ENCODE measurements around the gene RFC2. TPM values are rescaled to one million over a fixed set of nuclear protein-coding genes. Genes with fewer than 3 reads are reported as not detected.
"Not testable (repeated sequence)": the region's sequence is repeated elsewhere in the genome, so short reads cannot be mapped to it uniquely, and the experiment has no call there.

RFC2 gene
- total RNA-seq, 1 donor from 2014 or later: 71.3 TPM

GRCh38 chr7:74212661-74213060 lies 41.5 kb downstream of the RFC2 start:
- no peak overlapping the region for H2AFZ ChIP-seq (replicated peaks)
- H3K9me3 ChIP-seq (ENCODE audit: low read depth): no peaks in the 10 kb centered on the region
- no peaks in the 10 kb centered on the region for H3K4me1 ChIP-seq
- Mint-ChIP-seq H3K4me3 (no peak overlapping the region), H3K27me3 (ENCODE audit: insufficient read depth, low read depth) (peaks cover 5% of the 10 kb centered on the region), H3K4me1 (peaks cover 2% of the 10 kb centered on the region), H3K9me3 (no peaks in the 10 kb centered on the region), H3K36me3 (no peaks in the 10 kb centered on the region), H3K27ac (no peak overlapping the region)
- H3K4me2 ChIP-seq: no peak overlapping the region
- DNase-seq (ENCODE audit: low spot score): no peak
- H3F3A ChIP-seq (ENCODE audit: low read depth): peaks cover 3% of the 10 kb centered on the region
- H3K27ac ChIP-seq: no peak overlapping the region
- H3K4me3 ChIP-seq: no peak overlapping the region
- no peaks in the 10 kb centered on the region for H3K27me3 ChIP-seq
- H4K20me1 ChIP-seq (ENCODE audit: low read depth): no peaks in the 10 kb centered on the region
- H3K79me2 ChIP-seq (ENCODE audit: low read depth): no peaks in the 10 kb centered on the region
- no peak overlapping the region for H3K9ac ChIP-seq
- H3K36me3 ChIP-seq: no peaks in the 10 kb centered on the region
- TF ChIP-seq, protein P1, sequence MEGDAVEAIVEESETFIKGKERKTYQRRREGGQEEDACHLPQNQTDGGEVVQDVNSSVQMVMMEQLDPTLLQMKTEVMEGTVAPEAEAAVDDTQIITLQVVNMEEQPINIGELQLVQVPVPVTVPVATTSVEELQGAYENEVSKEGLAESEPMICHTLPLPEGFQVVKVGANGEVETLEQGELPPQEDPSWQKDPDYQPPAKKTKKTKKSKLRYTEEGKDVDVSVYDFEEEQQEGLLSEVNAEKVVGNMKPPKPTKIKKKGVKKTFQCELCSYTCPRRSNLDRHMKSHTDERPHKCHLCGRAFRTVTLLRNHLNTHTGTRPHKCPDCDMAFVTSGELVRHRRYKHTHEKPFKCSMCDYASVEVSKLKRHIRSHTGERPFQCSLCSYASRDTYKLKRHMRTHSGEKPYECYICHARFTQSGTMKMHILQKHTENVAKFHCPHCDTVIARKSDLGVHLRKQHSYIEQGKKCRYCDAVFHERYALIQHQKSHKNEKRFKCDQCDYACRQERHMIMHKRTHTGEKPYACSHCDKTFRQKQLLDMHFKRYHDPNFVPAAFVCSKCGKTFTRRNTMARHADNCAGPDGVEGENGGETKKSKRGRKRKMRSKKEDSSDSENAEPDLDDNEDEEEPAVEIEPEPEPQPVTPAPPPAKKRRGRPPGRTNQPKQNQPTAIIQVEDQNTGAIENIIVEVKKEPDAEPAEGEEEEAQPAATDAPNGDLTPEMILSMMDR (IDR thresholded peaks at IDR 0.05): no peak
- TF ChIP-seq EZH2 (IDR thresholded peaks at IDR 0.05): no peak
- TF ChIP-seq EZH2phosphoT487 (IDR thresholded peaks at IDR 0.05): no peak

- H3K36me3 Mint-ChIP-seq; H3K4me2 ChIP-seq; H3K9ac ChIP-seq; DNase-seq (ENCODE audit: low spot score); H3K36me3 ChIP-seq; H3K27me3 Mint-ChIP-seq (ENCODE audit: insufficient read depth, low read depth); H3K4me3 ChIP-seq; H3K4me1 ChIP-seq; H2AFZ ChIP-seq (replicated peaks); H3F3A ChIP-seq (ENCODE audit: low read depth); H3K9me3 Mint-ChIP-seq; H3K79me2 ChIP-seq (ENCODE audit: low read depth); H3K27me3 ChIP-seq; H3K9me3 ChIP-seq (ENCODE audit: low read depth); H3K4me3 Mint-ChIP-seq; H3K27ac ChIP-seq; H3K27ac Mint-ChIP-seq; H4K20me1 ChIP-seq (ENCODE audit: low read depth); H3K4me1 Mint-ChIP-seq: not testable (repeated sequence)
Observed at GRCh38 chr7:74208241-74208640, 46.0 kb downstream of the RFC2 start.

- Histone ChIP-seq H3K9me3 (ENCODE audit: low read depth) (no peaks in the 10 kb centered on the region), H3K27ac (no peak overlapping the region), H3K79me2 (ENCODE audit: low read depth) (no peaks in the 10 kb centered on the region), H3F3A (ENCODE audit: low read depth) (no peaks in the 10 kb centered on the region), H3K27me3 (no peaks in the 10 kb centered on the region), H3K36me3 (no peaks in the 10 kb centered on the region), H3K9ac (no peak overlapping the region), H3K4me3 (no peak overlapping the region), H3K4me1 (no peaks in the 10 kb centered on the region), H2AFZ (replicated peaks) (no peak overlapping the region), H3K4me2 (no peak overlapping the region), H4K20me1 (ENCODE audit: low read depth) (no peaks in the 10 kb centered on the region)
- Mint-ChIP-seq H3K27ac (no peak overlapping the region), H3K4me1 (no peaks in the 10 kb centered on the region), H3K27me3 (ENCODE audit: insufficient read depth, low read depth) (peaks cover 4% of the 10 kb centered on the region), H3K4me3 (no peak overlapping the region), H3K36me3 (no peaks in the 10 kb centered on the region), H3K9me3 (no peaks in the 10 kb centered on the region)
- TF ChIP-seq, protein P1 (IDR thresholded peaks at IDR 0.05): no peak
- TF ChIP-seq EZH2 (IDR thresholded peaks at IDR 0.05) (no peak), EZH2phosphoT487 (IDR thresholded peaks at IDR 0.05) (no peak)
- DNase-seq (ENCODE audit: low spot score): no peak
Observed at GRCh38 chr7:74207586-74207985, 46.6 kb downstream of the RFC2 start.

DNA sequence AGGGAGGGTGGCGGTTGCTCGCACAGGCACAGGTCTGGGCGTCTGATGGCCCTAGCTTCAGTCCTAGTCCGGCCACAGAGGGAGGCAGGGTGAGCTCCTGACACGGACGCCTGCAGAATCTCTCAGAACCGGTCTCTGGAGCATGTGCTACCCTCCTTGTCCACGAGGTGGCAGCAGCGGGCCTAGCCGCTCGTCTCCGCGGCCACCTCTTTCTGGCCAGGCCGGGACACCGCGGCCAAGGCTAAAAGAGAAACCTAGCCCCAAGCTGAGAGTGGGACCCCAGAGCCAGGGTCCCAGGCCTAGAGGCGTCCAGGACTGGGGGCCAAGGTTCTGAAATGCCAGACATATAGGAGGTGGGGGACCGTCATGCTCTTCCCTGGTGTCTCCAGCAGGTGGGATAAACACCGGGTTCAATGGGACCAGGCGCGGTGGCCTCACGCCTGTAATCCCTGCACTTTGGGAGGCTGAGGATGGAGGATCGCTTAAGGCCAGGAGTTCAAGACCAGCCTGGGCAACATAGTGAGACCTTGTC lies 47.5 kb downstream of the RFC2 start:
- Mint-ChIP-seq H3K27ac (no peak overlapping the region), H3K4me3 (no peak overlapping the region), H3K27me3 (ENCODE audit: insufficient read depth, low read depth) (peaks cover 4% of the 10 kb centered on the region), H3K9me3 (no peaks in the 10 kb centered on the region), H3K4me1 (no peaks in the 10 kb centered on the region), H3K36me3 (no peaks in the 10 kb centered on the region)
- Histone ChIP-seq H3K79me2 (ENCODE audit: low read depth) (no peaks in the 10 kb centered on the region), H3K4me2 (no peak overlapping the region), H3K9me3 (ENCODE audit: low read depth) (no peaks in the 10 kb centered on the region), H2AFZ (replicated peaks) (peak overlapping the region; percentile 45), H3K27me3 (no peaks in the 10 kb centered on the region), H3K9ac (no peak overlapping the region), H3F3A (ENCODE audit: low read depth) (no peaks in the 10 kb centered on the region), H3K36me3 (no peaks in the 10 kb centered on the region), H3K27ac (no peak overlapping the region), H4K20me1 (ENCODE audit: low read depth) (no peaks in the 10 kb centered on the region), H3K4me1 (no peaks in the 10 kb centered on the region), H3K4me3 (no peak overlapping the region)
- no peak for TF ChIP-seq EZH2phosphoT487 (IDR thresholded peaks at IDR 0.05)
- no peak for TF ChIP-seq EZH2 (IDR thresholded peaks at IDR 0.05)
- TF ChIP-seq, protein P1 (IDR thresholded peaks at IDR 0.05): peak; percentile 96
- DNase-seq (ENCODE audit: low spot score): peak; percentile 84

DNA sequence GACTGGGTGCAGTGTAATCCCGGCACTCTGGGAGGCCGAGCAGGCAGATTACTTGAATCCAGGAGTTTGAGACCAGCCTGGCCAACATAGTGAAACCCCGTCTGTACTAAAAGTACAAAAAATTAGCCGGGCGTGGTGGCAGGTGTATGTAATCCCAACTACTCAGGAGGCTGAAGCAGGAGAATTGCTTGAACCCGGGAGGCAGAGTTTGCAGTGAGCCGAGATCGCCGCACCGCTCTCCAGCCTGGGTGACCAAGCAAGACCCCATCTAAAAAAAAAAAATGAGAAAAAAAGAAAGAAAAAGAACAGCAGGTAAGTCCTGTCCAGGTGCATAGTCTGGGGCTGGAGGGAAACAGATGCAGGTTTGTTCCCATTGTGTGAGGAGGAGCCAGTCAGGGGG lies 48.1 kb downstream of the RFC2 start:
- H3K4me2 ChIP-seq; H3K27me3 Mint-ChIP-seq (ENCODE audit: insufficient read depth, low read depth); H3K4me3 ChIP-seq; H4K20me1 ChIP-seq (ENCODE audit: low read depth); H3K9ac ChIP-seq; H3K4me1 ChIP-seq; H3K4me1 Mint-ChIP-seq; H3K79me2 ChIP-seq (ENCODE audit: low read depth); H3K9me3 ChIP-seq (ENCODE audit: low read depth); DNase-seq (ENCODE audit: low spot score); H3F3A ChIP-seq (ENCODE audit: low read depth); H3K27ac Mint-ChIP-seq; H3K27ac ChIP-seq; H3K36me3 Mint-ChIP-seq; H3K36me3 ChIP-seq; H3K27me3 ChIP-seq; H3K9me3 Mint-ChIP-seq: not testable (repeated sequence)
- H3K4me3 Mint-ChIP-seq: peak overlapping the region; percentile 57
- peak overlapping the region; percentile 45 for H2AFZ ChIP-seq (replicated peaks)
